ENCODE results near the gene ROGDI.

ROGDI gene

GRCh38 chr16:4837733-4838501, 35.5 kb upstream of the ROGDI start (continued):
- TF ChIP-seq ZNF292 (tag by site-specific recombination; IDR thresholded peaks at IDR 0.05; ENCODE audit: borderline replicate concordance, low read depth) (peak; percentile 62; the same call in 1 of the 2 replicates), TRIM28 (IDR thresholded peaks at IDR 0.05; ENCODE audit: borderline replicate concordance, low read length) (no peak), ZBTB8A (tag by site-specific recombination; IDR thresholded peaks at IDR 0.05) (peak; percentile 73), KLF9 (tag by site-specific recombination; IDR thresholded peaks at IDR 0.05; ENCODE audit: low read depth) (no peak), ZBTB7A (tag by site-specific recombination; IDR thresholded peaks at IDR 0.05; ENCODE audit: low read depth) (no peak), ZNF791 (tag by site-specific recombination; IDR thresholded peaks at IDR 0.05) (no peak), PBX3 (CRISPR knock-in tag; IDR thresholded peaks at IDR 0.05) (no peak), ZNF664 (tag by site-specific recombination; IDR thresholded peaks at IDR 0.05) (0 out of 2 replicates have a peak, but pooled peaks have one; percentile 35), ZNF555 (tag by site-specific recombination; conservative IDR thresholded peaks at IDR 0.05) (peak; percentile 69), ZNF266 (tag by site-specific recombination; IDR thresholded peaks at IDR 0.05; ENCODE audit: low read depth) (peak; percentile 70; the same call in 1 of the 2 replicates), ZNF510 (tag by site-specific recombination; IDR thresholded peaks at IDR 0.05; ENCODE audit: insufficient replicate concordance) (peak; percentile 41), ZNF248 (tag by site-specific recombination; IDR thresholded peaks at IDR 0.05) (no peak), EGR2 (tag by site-specific recombination; IDR thresholded peaks at IDR 0.05; ENCODE audit: low read depth) (no peak), ZNF629 (tag by site-specific recombination; IDR thresholded peaks at IDR 0.05) (peak; percentile 53; the same call in 1 of the 2 replicates), ZNF843 (tag by site-specific recombination; IDR thresholded peaks at IDR 0.05) (no peak), ZNF621 (tag by site-specific recombination; IDR thresholded peaks at IDR 0.05) (no peak), RBAK (tag by site-specific recombination; IDR thresholded peaks at IDR 0.05) (no peak), REST (tag by site-specific recombination; IDR thresholded peaks at IDR 0.05) (peak; percentile 34; the same call in 1 of the 2 replicates), ZNF341 (tag by site-specific recombination; IDR thresholded peaks at IDR 0.05; ENCODE audit: low read depth) (peak; percentile 21; the same call in 1 of the 2 replicates), AEBP2 (tag by site-specific recombination; IDR thresholded peaks at IDR 0.05; ENCODE audit: borderline replicate concordance) (no peak), ZNF654 (tag by site-specific recombination; IDR thresholded peaks at IDR 0.05; ENCODE audit: low read depth) (peak; percentile 32; the same call in 1 of the 2 replicates), ZBTB11 (tag by site-specific recombination; conservative IDR thresholded peaks at IDR 0.05; ENCODE audit: low read depth) (peak; percentile 67), ZNF514 (tag by site-specific recombination; IDR thresholded peaks at IDR 0.05) (no peak)
- TF ChIP-seq, protein P1, sequence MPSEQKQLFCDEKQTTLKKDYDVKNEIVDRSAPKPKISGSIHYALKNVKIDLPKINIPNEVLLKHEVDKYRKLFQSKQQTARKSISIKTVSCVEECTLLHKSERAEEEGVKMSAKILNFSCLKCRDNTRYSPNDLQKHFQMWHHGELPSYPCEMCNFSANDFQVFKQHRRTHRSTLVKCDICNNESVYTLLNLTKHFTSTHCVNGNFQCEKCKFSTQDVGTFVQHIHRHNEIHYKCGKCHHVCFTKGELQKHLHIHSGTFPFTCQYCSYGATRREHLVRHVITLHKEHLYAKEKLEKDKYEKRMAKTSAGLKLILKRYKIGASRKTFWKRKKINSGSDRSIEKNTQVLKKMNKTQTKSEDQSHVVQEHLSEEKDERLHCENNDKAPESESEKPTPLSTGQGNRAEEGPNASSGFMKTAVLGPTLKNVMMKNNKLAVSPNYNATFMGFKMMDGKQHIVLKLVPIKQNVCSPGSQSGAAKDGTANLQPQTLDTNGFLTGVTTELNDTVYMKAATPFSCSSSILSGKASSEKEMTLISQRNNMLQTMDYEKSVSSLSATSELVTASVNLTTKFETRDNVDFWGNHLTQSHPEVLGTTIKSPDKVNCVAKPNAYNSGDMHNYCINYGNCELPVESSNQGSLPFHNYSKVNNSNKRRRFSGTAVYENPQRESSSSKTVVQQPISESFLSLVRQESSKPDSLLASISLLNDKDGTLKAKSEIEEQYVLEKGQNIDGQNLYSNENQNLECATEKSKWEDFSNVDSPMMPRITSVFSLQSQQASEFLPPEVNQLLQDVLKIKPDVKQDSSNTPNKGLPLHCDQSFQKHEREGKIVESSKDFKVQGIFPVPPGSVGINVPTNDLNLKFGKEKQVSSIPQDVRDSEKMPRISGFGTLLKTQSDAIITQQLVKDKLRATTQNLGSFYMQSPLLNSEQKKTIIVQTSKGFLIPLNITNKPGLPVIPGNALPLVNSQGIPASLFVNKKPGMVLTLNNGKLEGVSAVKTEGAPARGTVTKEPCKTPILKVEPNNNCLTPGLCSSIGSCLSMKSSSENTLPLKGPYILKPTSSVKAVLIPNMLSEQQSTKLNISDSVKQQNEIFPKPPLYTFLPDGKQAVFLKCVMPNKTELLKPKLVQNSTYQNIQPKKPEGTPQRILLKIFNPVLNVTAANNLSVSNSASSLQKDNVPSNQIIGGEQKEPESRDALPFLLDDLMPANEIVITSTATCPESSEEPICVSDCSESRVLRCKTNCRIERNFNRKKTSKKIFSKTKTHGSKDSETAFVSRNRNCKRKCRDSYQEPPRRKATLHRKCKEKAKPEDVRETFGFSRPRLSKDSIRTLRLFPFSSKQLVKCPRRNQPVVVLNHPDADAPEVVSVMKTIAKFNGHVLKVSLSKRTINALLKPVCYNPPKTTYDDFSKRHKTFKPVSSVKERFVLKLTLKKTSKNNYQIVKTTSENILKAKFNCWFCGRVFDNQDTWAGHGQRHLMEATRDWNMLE (tag by site-specific recombination; conservative IDR thresholded peaks at IDR 0.05; ENCODE audit: low read depth), result peak; percentile 89

Data from HEK293 (cell line).